Mesendoderm (in vitro differentiated cells): Measurements from ENCODE around the gene C19orf67.

Source experiments
- DNase-seq: peaks from one replicate; pipeline ENCODE4 v3.0.0; 2013
- H2AK5ac ChIP-seq: 2 replicates; pipeline ENCODE4 v1.6.1; 2013; ENCODE audit warnings: low read length, inconsistent platforms
- H2BK120ac ChIP-seq: 2 replicates; pipeline ENCODE4 v1.6.1; 2013; ENCODE audit warnings: low read depth, mild to moderate bottlenecking, low read length, moderate library complexity, mixed read lengths
- H2BK15ac ChIP-seq: replicated peaks from 2 replicates; pipeline ENCODE4 v1.6.1; 2013; ENCODE audit warnings: low read depth, mild to moderate bottlenecking, moderate library complexity
- H2BK5ac ChIP-seq: 2 replicates; pipeline ENCODE4 v1.6.1; 2013; ENCODE audit warnings: low read length, inconsistent platforms
- H3K18ac ChIP-seq: 2 replicates; pipeline ENCODE4 v1.6.1; 2013; ENCODE audit warnings: mild to moderate bottlenecking, low read length, mixed read lengths
- H3K23ac ChIP-seq: one replicate; pipeline ENCODE4 v1.6.1; 2013; ENCODE audit warnings: low read length
- H3K27ac ChIP-seq: 2 replicates; pipeline ENCODE4 v1.5.1; 2013; ENCODE audit warnings: low read depth, mild to moderate bottlenecking, inconsistent platforms, low read length, moderate library complexity
- H3K27me3 ChIP-seq: 2 replicates; pipeline ENCODE4 v1.6.1; 2013; ENCODE audit warnings: low read length, control low read depth, mild to moderate bottlenecking, inconsistent platforms; ENCODE audit not compliant: insufficient read depth, poor library complexity
- H3K36me3 ChIP-seq: 2 replicates; pipeline ENCODE4 v1.6.1; 2013; ENCODE audit warnings: low read length, inconsistent platforms; ENCODE audit not compliant: control insufficient read depth, insufficient read depth
- H3K4ac ChIP-seq: one replicate; pipeline ENCODE4 v1.6.1; 2013; ENCODE audit warnings: low read depth, mild to moderate bottlenecking, low read length, moderate library complexity
- H3K4me1 ChIP-seq: 2 replicates; pipeline ENCODE4 v1.6.1; 2013; ENCODE audit warnings: low read depth, low read length, inconsistent platforms; ENCODE audit not compliant: control insufficient read depth
- H3K4me2 ChIP-seq: 2 replicates; pipeline ENCODE4 v1.6.1; 2013; ENCODE audit warnings: low read length
- H3K4me3 ChIP-seq: 2 replicates; pipeline ENCODE4 v1.5.1; 2013; ENCODE audit warnings: mild to moderate bottlenecking, low read length
- H3K56ac ChIP-seq: one replicate; pipeline ENCODE4 v1.6.1; 2013; ENCODE audit warnings: low read length
- H3K79me1 ChIP-seq: 2 replicates; pipeline ENCODE4 v1.6.1; 2013; ENCODE audit warnings: low read length, inconsistent platforms
- H3K79me2 ChIP-seq: 2 replicates; pipeline ENCODE4 v1.6.1; 2013; ENCODE audit warnings: mild to moderate bottlenecking, low read length; ENCODE audit not compliant: control insufficient read depth, insufficient read depth
- H3K9ac ChIP-seq: 2 replicates; pipeline ENCODE4 v1.6.1; 2013; ENCODE audit warnings: low read length, inconsistent platforms
- H4K5ac ChIP-seq: one replicate; pipeline ENCODE4 v1.6.1; 2013; ENCODE audit warnings: low read length
- H4K8ac ChIP-seq: one replicate; pipeline ENCODE4 v1.6.1; 2013; ENCODE audit warnings: low read depth, mild to moderate bottlenecking, control low read depth, low read length, moderate library complexity
- WGBS: extraction: QIAGEN DNeasy Blood & Tissue Kit; methylation state at CpG from one replicate; pipeline ENCODE4 v1.1.7; 2013; ENCODE audit warnings: low lambda C conversion rate, missing lambda C conversion rate; ENCODE audit not compliant: insufficient coverage; ENCODE audit errors: extremely low coverage; 5-methylcytosine and 5-hydroxymethylcytosine counted together

C19orf67 gene

DNA sequence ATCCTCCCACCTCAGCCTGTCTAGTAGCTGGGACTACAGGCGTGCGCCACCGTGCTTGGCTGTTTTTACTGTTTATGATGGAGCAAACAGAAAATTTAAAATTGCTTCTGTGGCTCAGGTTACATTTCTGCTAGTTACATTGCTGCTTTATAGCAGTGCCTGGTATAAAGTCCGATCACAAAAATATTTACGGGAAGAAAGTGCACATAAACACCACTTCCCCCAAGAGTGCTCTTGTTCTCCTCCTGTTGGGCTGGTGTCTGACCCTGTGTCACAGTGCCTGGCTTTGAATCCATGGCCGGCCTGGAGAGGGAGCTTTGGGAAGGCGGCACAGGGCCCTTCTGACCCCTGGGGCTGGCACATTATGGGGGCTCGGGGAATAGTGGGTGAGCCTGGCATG lies 20.1 kb upstream of the C19orf67 start:
- H2AK5ac ChIP-seq, result no peak overlapping the region
- no peaks in the 10 kb centered on the region for H3K36me3 ChIP-seq
- H3K4ac ChIP-seq, result no peak overlapping the region
- H3K79me1 ChIP-seq, result no peaks in the 10 kb centered on the region
- no peak overlapping the region for H3K56ac ChIP-seq
- no peak overlapping the region for H2BK120ac ChIP-seq
- H3K23ac ChIP-seq, result no peak overlapping the region
- H3K4me1 ChIP-seq, result no peaks in the 10 kb centered on the region
- H2BK15ac ChIP-seq, result no peak overlapping the region
- H3K9ac ChIP-seq, result no peak overlapping the region
- H3K27me3 ChIP-seq, result no peaks in the 10 kb centered on the region
- no peak overlapping the region for H3K18ac ChIP-seq
- no peak overlapping the region for H2BK5ac ChIP-seq
- H3K79me2 ChIP-seq, result no peaks in the 10 kb centered on the region
- DNase-seq, result no peak
- H4K8ac ChIP-seq, result no peak overlapping the region
- no peak overlapping the region for H3K4me3 ChIP-seq
- no peak overlapping the region for H3K27ac ChIP-seq
- H3K4me2 ChIP-seq, result no peak overlapping the region
- no CpG with 5 or more reads among the region's 8 CpGs for WGBS
- no peak overlapping the region for H4K5ac ChIP-seq

- no peak overlapping the region for H2BK15ac ChIP-seq
- no peak for DNase-seq
Observed at GRCh38 chr19:14103310-14103709, 17.7 kb upstream of the C19orf67 start.

DNA sequence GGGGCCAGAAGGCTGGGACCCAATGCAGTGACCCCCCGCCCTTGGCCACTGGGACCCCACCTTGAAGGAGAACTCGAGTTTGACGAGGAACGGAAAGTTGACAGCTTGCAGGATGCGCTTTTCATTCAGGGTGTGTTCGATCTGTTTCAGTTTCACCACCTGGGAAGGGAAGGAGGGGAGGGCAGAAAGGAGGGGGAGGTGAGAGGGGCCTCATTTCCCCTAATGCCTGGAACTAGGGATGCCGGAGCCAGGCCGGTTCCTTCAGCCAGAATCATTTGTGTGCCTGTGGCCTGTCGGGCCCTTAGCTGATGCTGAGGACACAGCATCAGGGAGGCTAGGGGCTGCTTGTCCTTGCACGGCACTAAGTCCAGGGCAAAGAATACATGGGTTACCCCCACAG lies 17.2 kb upstream of the C19orf67 start:
- no peak overlapping the region for H3K18ac ChIP-seq
- H3K23ac ChIP-seq, result no peak overlapping the region
- H2BK15ac ChIP-seq, result no peak overlapping the region
- no peaks in the 10 kb centered on the region for H3K79me1 ChIP-seq
- no peak overlapping the region for H3K4ac ChIP-seq
- no CpG with 5 or more reads among the region's 10 CpGs for WGBS
- no peak overlapping the region for H2BK5ac ChIP-seq
- H2BK120ac ChIP-seq, result no peak overlapping the region
- no peak overlapping the region for H3K9ac ChIP-seq
- no peak overlapping the region for H3K4me2 ChIP-seq
- no peak overlapping the region for H3K56ac ChIP-seq
- no peak overlapping the region for H3K4me3 ChIP-seq
- H3K27ac ChIP-seq, result no peak overlapping the region
- H4K8ac ChIP-seq, result no peak overlapping the region
- H2AK5ac ChIP-seq, result no peak overlapping the region
- no peaks in the 10 kb centered on the region for H3K36me3 ChIP-seq
- no peaks in the 10 kb centered on the region for H3K27me3 ChIP-seq
- DNase-seq, result no peak
- H4K5ac ChIP-seq, result no peak overlapping the region
- no peaks in the 10 kb centered on the region for H3K4me1 ChIP-seq
- H3K79me2 ChIP-seq, result no peaks in the 10 kb centered on the region

More at GRCh38 chr19:14103310-14103709, 17.7 kb upstream of the C19orf67 start:
- H2BK5ac ChIP-seq, result no peak overlapping the region
- H4K8ac ChIP-seq, result no peak overlapping the region
- no peak overlapping the region for H3K23ac ChIP-seq
- no peaks in the 10 kb centered on the region for H3K27me3 ChIP-seq
- H2BK120ac ChIP-seq, result no peak overlapping the region
- H3K56ac ChIP-seq, result no peak overlapping the region
- H2AK5ac ChIP-seq, result no peak overlapping the region
- no peak overlapping the region for H3K4me3 ChIP-seq
- no peak overlapping the region for H3K27ac ChIP-seq
- no peaks in the 10 kb centered on the region for H3K4me1 ChIP-seq
- no CpG with 5 or more reads among the region's 1 CpG for WGBS
- no peak overlapping the region for H3K9ac ChIP-seq
- no peaks in the 10 kb centered on the region for H3K79me2 ChIP-seq
- no peak overlapping the region for H3K18ac ChIP-seq
- H3K36me3 ChIP-seq, result no peaks in the 10 kb centered on the region
- H3K4me2 ChIP-seq, result no peak overlapping the region
- H3K4ac ChIP-seq, result no peak overlapping the region
- H3K79me1 ChIP-seq, result no peaks in the 10 kb centered on the region
- no peak overlapping the region for H4K5ac ChIP-seq

DNA sequence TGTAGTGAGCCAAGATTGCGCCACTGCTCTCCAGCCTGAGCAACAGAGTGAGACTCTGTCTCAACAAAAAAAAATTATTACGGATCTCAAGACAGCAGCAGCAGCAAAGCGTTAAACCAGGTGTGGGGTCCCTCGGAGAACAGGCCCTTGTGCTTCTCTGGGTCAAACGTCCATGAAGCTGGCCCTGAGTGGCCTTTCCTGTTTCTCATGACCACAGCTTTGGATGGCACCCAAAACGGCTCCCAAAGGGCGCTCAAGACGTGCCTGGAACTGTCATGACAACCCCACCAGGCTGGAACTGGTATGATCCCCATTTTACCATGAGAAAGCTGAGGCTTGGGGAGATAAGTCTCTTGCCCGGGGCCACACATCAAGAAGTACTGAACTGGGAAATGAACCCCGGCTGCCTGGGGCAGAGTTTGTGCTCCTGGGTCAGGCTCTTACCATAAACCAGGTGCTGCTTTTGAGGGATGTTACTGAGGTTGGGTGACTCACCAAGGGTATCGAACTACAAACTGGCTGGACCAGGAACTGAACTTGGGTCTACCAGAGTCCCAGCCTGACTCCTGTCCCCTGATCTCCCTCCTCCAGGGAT lies 16.6 kb upstream of the C19orf67 start:
- Histone ChIP-seq H4K5ac (no peak overlapping the region), H3K9ac (no peak overlapping the region), H3K27ac (no peak overlapping the region), H3K79me1 (no peaks in the 10 kb centered on the region), H3K23ac (no peak overlapping the region), H3K4ac (no peak overlapping the region), H3K4me3 (no peak overlapping the region), H3K4me2 (no peak overlapping the region), H2BK120ac (no peak overlapping the region), H2BK5ac (no peak overlapping the region), H3K27me3 (no peaks in the 10 kb centered on the region), H3K4me1 (no peaks in the 10 kb centered on the region), H3K36me3 (no peaks in the 10 kb centered on the region), H4K8ac (no peak overlapping the region), H2AK5ac (no peak overlapping the region), H3K56ac (no peak overlapping the region), H2BK15ac (no peak overlapping the region), H3K79me2 (no peaks in the 10 kb centered on the region), H3K18ac (no peak overlapping the region)
- no CpG with 5 or more reads among the region's 11 CpGs for WGBS
- no peak for DNase-seq

- no peaks in the 10 kb centered on the region for H3K79me1 ChIP-seq
- no peak overlapping the region for H3K4me3 ChIP-seq
- H3K27me3 ChIP-seq, result no peaks in the 10 kb centered on the region
- no peak overlapping the region for H3K9ac ChIP-seq
- no peaks in the 10 kb centered on the region for H3K36me3 ChIP-seq
- no peak overlapping the region for H3K56ac ChIP-seq
- H2BK5ac ChIP-seq, result no peak overlapping the region
- no peak overlapping the region for H3K23ac ChIP-seq
- WGBS, result no CpG with 5 or more reads among the region's 6 CpGs
- H2AK5ac ChIP-seq, result no peak overlapping the region
- no peaks in the 10 kb centered on the region for H3K4me1 ChIP-seq
- no peak overlapping the region for H2BK15ac ChIP-seq
- H3K18ac ChIP-seq, result no peak overlapping the region
- H3K79me2 ChIP-seq, result no peaks in the 10 kb centered on the region
- H3K4ac ChIP-seq, result no peak overlapping the region
- H3K27ac ChIP-seq, result no peak overlapping the region
- no peak overlapping the region for H2BK120ac ChIP-seq
- H3K4me2 ChIP-seq, result no peak overlapping the region
- no peak overlapping the region for H4K5ac ChIP-seq
- H4K8ac ChIP-seq, result no peak overlapping the region
- DNase-seq, result no peak
Observed at GRCh38 chr19:14101003-14101545, 15.5 kb upstream of the C19orf67 start.
